Stimulated activated CD4-positive, alpha-beta T cell treated with anti-CD3 and anti-CD28 coated beads, Interleukin-12 subunit alpha, Interleukin-12 subunit beta, amount 100 ng/mL, for 24 hours (primary cell): ENCODE data around the gene ALDH5A1.

Experiments
- DNase-seq, 2 experiments: peaks; one replicate each; pipeline ENCODE4 v3.0.0-alpha.2; 2020; ENCODE audit warnings: low read depth in 2 of 2

Gene ALDH5A1

GRCh38 chr6:24494821-24495795 is at the start of gene ALDH5A1:
Gene ALDH5A1, plus strand, starts transcription at chr6:24494969. Its CDS starts 28 bp downstream, at chr6:24494997.
- peak; percentile 62 to 73 for DNase-seq

DNA sequence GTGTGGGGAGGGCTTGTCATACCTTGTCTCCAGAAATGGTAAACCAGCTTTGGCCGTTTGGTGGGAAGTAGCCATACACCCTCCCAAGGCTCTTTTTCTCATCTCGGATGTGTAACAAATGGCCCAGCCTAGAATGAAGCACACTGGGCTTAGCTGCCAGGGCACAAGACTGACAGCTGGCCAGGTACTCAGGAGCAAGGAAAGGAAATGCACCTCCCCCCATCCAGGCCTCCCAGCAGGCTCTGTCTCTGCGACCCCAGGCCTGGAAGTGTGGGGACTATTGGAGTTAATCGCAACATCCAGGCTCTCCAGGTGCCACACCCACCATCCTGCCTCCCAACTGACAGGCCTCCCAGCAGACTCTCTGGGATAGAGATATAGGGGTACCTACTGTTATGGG is 49.1 kb upstream of the ALDH5A1 start:
- DNase-seq, result no peak

- DNase-seq, result no peak
Observed at GRCh38 chr6:24446670-24447069, 48.1 kb upstream of the ALDH5A1 start.

GRCh38 chr6:24448396-24448795 is 46.4 kb upstream of the ALDH5A1 start:
- no peak for DNase-seq

GRCh38 chr6:24448828-24449525 is 45.8 kb upstream of the ALDH5A1 start:
- DNase-seq, result no peak

GRCh38 chr6:24451581-24452388 is 43.0 kb upstream of the ALDH5A1 start:
- no peak for DNase-seq

DNA sequence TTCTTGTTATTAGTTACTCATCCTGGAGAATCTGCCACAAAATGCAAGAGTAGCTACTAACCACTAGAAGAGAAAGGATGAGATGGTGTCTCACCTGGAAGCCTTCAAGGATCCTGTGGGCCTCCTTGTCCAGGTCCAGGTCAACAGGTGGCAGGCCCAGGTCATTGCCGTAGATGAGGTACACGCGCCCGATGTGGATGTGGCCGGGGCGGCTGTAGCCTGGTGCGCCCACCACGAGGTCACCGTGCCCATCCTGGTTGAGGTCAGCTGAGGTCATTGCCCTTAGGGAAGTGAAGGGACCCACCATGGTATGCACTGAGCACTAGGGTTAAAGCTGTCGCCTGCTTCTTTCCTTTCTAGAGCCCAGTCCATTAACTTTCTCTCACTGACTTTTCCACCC is 40.8 kb upstream of the ALDH5A1 start:
- DNase-seq, result no peak

- no peak for DNase-seq
Observed at GRCh38 chr6:24454452-24454851, 40.3 kb upstream of the ALDH5A1 start.

- no peak for DNase-seq
Observed at GRCh38 chr6:24455061-24455460, 39.7 kb upstream of the ALDH5A1 start.

- no peak for DNase-seq
Observed at GRCh38 chr6:24458134-24458533, 36.6 kb upstream of the ALDH5A1 start.

DNA sequence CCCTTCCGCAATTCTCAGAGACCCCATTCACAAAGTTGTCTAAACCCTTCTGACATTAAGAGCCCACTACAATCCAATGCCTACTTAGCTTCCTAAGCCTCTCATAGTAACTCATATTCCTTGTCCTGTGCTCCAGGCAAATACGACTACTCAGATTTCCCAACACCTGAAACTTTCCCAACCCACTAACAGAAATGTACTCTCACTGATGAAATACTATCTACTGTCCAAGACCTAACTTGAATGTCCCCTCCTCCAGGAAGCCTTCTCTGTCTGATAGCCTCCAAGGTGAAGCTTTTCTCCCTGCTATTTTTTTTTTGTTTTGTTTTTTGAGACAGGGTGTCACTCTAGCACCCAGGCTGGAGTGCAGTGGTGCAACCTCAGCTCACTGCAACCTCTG is 35.8 kb upstream of the ALDH5A1 start:
- DNase-seq, result no peak

GRCh38 chr6:24460966-24461365 is 33.8 kb upstream of the ALDH5A1 start:
- DNase-seq, result no peak

DNA sequence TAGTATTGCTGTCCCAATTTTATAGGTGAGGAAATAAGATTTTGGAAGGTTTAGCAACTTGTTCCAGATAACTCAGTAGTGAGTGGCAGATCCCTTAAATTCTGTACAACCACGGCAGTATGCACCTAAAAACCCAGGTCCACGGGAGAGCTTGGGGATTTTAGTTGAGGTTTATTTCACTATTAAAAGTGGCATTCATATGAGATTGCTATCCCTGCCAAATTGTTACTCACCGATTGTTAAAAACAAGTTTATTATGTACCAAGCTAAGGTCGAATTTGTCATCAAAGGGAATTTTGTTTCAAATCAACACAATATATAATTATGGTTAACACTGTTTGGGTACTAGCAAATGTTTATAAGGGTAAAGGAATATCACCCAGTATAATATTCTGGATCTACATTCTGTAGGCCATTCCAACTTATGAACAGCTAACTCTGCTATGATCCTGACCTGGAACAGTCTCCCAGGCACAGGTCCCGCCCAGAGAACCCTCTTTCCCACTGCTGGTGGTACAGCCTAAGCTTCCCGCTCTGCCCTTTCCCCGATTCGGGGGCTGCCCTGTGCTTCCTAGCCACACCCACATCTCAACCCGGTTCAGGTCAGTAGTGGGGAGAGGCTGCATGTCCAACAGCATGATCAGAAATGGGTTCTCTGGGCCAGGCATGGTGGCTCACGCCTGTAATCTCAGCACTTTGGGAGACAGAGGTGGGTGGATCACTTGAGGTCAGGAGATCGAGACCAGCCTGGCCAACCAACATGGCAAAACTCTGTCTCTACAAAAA is 30.3 kb upstream of the ALDH5A1 start:
- DNase-seq, result no peak

GRCh38 chr6:24469811-24470210 is 25.0 kb upstream of the ALDH5A1 start:
- no peak for DNase-seq

DNA sequence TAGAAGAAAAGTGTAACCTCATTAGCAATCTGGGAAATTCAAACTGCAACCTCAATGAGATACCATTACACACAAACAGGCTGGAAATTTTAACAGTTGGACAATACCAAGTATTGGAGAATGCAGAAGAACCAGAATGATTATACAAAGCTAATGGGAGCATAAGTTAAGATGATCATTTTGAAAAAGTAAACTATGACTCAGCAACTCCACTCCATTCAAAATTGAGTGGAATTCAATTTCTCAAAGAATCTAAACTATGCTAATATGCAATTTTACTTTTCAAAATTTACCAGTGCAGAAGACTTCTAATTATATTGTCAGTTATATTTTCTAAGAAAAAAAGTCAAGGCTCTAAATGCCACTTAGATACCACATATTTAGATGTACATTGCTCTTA is 22.6 kb upstream of the ALDH5A1 start:
- DNase-seq, result no peak

GRCh38 chr6:24476631-24477030 is 18.1 kb upstream of the ALDH5A1 start:
- DNase-seq, result no peak

DNA sequence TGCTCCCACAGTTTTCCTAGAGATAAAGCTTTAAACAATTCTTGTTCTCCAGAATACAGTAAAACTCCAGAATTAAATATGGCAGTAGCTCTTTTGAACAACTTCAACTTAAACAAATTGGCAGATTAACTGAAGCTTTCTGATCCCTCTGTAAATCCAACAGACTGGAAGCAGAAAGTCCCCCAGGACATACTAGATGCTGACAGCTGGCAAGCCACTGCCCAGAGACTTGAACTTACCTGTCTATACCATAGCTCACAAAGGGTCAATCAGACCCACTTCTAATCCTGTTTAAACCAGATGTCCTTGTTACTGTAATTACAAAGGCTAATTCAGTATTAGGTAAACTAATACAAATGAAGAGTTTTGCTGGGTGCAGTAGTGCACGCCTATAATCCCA is 17.7 kb upstream of the ALDH5A1 start:
- no peak for DNase-seq

GRCh38 chr6:24478903-24479302 is 15.9 kb upstream of the ALDH5A1 start:
- DNase-seq, result no peak

DNA sequence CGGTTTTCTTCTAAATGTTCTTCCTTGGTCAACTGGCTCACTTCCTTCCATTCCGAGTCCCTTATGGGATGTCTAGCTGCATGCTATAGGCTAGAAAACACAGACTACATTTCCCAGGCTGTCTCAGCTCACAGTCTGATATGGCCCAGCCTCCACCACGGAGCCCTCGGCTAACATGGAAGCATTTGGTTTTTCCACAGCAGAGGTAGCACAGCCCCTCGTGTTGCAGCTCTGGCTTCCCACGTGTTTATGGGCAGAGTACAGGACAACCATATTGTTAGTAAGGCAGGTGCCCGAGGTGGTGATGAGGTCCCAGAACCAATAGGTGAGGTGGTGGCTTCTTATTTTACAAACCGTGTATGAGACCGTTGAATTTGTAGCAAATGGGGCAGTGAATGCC is 14.1 kb upstream of the ALDH5A1 start:
- no peak for DNase-seq

DNA sequence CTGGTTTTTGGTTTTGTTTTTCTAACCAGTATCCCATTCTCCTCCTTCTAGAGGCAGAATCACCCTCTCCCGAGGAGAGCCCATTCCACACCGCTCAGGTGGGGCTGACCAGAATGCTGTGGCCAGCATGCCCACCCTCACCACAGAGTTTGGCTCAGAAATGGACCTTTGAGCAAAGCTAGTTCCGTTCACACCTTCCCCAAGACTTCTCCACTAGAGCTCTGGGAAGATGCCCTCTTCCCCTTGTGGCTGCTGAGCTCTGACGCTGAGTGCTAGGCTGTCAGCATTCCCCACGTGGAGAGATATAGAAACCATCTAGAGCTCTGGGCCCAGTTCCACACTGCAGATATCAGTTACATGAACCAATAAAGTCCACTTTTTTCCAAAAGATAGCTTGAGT is 13.3 kb upstream of the ALDH5A1 start:
- DNase-seq, result no peak

GRCh38 chr6:24484657-24485323 is 10.0 kb upstream of the ALDH5A1 start:
- no peak for DNase-seq
